Central memory CD8-positive, alpha-beta T cell (primary cell): Measurements from ENCODE around the gene FAU.

Experiments
- ATAC-seq: fragments of 150-1000 bp; cut with Tn5 transposase; replicated peaks from 2 replicates; pipeline ENCODE4 v1.10.0; 2022; ENCODE audit warnings: mild to moderate bottlenecking, moderate FRiP score, moderate number of reproducible peaks; ENCODE audit not compliant: poor library complexity, severe bottlenecking; ENCODE audit errors: extremely low read depth
- DNase-seq, 2 donors: peaks; one replicate each; pipeline ENCODE4 v3.0.0; 2021; ENCODE audit warnings: low spot score in 2 of 2
- H3K27ac Mint-ChIP-seq: one replicate; pipeline ENCODE4 v1.8.0; 2022; ENCODE audit warnings: low read depth, mild to moderate bottlenecking, moderate library complexity, mixed read lengths
- H3K27me3 Mint-ChIP-seq: one replicate; pipeline ENCODE4 v1.8.0; 2022; ENCODE audit warnings: mixed read lengths
- H3K36me3 Mint-ChIP-seq: one replicate; pipeline ENCODE4 v1.8.0; 2022; ENCODE audit warnings: mild to moderate bottlenecking, moderate library complexity, mixed read lengths; ENCODE audit not compliant: insufficient read depth
- H3K4me1 Mint-ChIP-seq: one replicate; pipeline ENCODE4 v1.8.0; 2022; ENCODE audit warnings: mixed read lengths
- H3K4me3 Mint-ChIP-seq: one replicate; pipeline ENCODE4 v1.8.0; 2022; ENCODE audit warnings: mild to moderate bottlenecking, moderate library complexity, mixed read lengths
- H3K9me3 Mint-ChIP-seq: one replicate; pipeline ENCODE4 v1.8.0; 2022; ENCODE audit warnings: mixed read lengths

FAU gene

DNA sequence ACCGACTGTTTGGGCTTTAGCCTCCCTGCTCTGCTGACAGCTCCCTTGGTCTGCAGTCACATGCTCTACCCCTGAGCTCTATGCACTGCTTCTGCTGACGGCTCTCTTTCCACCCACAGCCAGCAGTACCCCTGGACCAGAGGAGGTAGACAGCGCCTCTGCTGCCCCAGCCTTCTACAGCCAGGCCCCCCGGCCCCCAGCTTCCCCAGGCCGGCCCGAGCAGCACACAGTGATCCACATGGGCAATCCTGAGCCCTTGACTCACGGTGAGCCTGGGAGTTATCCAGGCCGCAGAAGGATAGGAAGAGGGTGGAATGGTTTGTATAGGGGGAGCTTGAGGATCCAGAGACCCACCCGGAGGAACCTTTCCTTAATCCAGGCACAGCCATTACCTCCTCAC, 35.1 kb downstream of the FAU start:
- ATAC-seq (no peak), DNase-seq (no peak)
- Mint-ChIP-seq H3K4me1 (peaks cover 29% of the 10 kb centered on the region), H3K36me3 (peaks cover 25% of the 10 kb centered on the region), H3K9me3 (no peaks in the 10 kb centered on the region), H3K4me3 (no peak overlapping the region), H3K27me3 (no peaks in the 10 kb centered on the region), H3K27ac (no peak overlapping the region)

DNA sequence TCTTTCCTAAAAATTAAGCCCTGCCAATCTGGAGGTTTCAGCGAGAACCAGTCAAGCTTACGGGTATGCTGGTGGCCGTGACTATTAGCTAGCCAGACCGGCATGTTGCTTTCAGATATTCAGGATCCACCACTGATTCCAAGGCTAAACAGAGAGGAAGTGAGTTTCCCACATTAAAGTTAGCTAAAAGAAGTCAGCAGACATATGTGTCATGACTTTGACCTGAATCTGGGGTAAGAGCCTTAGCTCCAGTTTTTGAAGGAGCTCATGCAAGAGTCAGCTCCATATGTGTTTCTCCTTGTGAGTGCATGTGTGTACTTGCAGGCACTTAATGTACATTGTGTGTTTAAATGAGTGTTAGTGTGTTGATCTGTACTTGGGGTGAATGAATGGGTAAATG, 36.5 kb downstream of the FAU start:
- Mint-ChIP-seq H3K9me3 (no peaks in the 10 kb centered on the region), H3K27ac (no peak overlapping the region)
- ATAC-seq, result no peak

DNA sequence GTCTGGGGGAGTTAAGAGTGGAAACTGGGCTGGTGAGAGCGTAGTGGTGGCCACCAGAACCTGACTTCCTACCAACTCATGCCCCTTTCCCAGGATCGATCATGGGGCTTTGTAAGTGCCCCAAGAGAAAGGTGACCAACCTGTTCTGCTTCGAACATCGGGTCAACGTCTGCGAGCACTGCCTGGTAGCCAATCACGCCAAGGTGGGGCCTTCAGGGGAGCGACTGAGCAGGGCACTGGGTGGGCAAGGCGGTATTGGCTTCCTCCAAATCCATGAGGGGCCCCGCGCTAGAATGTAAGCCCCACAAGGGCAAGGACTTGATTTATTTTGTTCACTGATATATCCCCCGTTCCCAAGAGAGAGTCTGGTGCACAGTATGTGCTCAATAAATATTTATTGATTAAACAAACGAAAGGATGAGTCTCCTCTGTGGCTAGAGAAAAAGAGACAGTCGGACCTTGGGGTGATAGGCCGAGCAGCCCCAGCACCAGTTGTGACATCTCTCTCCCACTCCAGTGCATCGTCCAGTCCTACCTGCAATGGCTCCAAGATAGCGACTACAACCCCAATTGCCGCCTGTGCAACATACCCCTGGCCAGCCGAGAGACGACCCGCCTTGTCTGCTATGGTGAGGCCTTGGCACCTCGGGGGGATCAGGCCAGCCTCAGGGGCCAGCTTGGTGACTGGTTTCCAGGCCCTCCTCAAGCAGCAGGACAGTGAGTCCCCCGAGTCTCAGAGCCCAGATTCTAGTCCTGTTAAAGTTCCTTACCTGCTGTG, 37.1 kb downstream of the FAU start:
- DNase-seq (no peak), ATAC-seq (no peak)
- H3K9me3 Mint-ChIP-seq, result no peaks in the 10 kb centered on the region
- H3K4me3 Mint-ChIP-seq, result peak overlapping the region; percentile 98
- peaks cover 27% of the 10 kb centered on the region for H3K36me3 Mint-ChIP-seq
- H3K4me1 Mint-ChIP-seq, result peaks cover 29% of the 10 kb centered on the region
- H3K27me3 Mint-ChIP-seq, result no peaks in the 10 kb centered on the region
- H3K27ac Mint-ChIP-seq, result peak overlapping the region; percentile 99

More for the DNA sequence above, 36.5 kb downstream of the FAU start:
- Mint-ChIP-seq H3K4me1 (peaks cover 29% of the 10 kb centered on the region), H3K36me3 (peaks cover 27% of the 10 kb centered on the region), H3K27me3 (no peaks in the 10 kb centered on the region), H3K4me3 (peak overlapping the region; percentile 98)
- no peak for DNase-seq

DNA sequence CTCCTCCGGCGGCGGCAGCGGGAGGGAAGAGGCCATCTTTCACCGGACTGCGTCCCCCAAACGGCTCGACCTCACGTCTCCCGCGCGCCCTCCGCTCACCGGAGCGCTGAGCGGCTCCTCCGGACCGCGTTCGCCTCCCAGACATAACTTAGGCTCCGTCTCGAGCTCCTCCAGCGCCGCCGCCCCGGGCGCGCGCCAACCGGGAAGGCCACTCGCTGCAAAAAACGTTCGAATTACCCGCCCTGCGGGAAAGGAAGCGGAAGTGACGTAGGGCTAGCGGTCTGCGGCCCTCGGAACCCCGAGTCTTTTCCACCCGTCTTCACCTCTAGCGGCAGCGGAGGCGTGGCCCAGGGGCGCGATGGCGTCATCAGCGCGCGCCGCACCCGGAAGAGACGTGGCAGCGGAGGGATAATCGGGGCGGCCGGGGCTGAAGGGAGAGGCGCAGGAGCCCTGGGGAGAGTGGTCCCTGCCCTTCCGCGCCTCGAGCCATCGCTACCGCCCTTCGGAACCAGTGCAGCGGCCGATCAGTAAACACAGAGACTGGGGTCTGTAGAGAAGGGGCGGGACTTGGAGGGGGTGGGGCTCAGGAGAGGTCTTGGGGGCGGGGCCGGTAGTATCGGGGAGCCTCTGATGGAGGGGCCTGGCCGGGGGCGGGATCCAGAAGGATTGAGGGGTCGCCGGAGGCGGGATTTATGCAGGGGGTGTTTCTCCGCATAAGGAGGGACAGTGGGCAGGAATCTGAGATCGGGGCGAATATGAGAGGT, 37.9 kb downstream of the FAU start, which contains the start of the genes CDCA5 and ZFPL1:
Gene CDCA5 (minus strand): TSS at position 207 of the 764 bp plus-strand sequence. CDS start 62 bp downstream, at position 145.
Gene ZFPL1 (plus strand): TSS at position 389 of the 764 bp plus-strand sequence. CDS start 477 bp downstream, outside the sequence.
- H3K36me3 Mint-ChIP-seq, result peaks cover 27% of the 10 kb centered on the region
- peak within 1 kb of the TSS; percentile 98 for H3K4me3 Mint-ChIP-seq
- H3K4me1 Mint-ChIP-seq, result peaks cover 29% of the 10 kb centered on the region
- no peaks in the 10 kb centered on the region for H3K27me3 Mint-ChIP-seq
- ATAC-seq (peak; percentile 93), DNase-seq (peak; percentile 95 to 96)
- no peaks in the 10 kb centered on the region for H3K9me3 Mint-ChIP-seq
- H3K27ac Mint-ChIP-seq, result peak within 1 kb of the TSS; percentile 99

DNA sequence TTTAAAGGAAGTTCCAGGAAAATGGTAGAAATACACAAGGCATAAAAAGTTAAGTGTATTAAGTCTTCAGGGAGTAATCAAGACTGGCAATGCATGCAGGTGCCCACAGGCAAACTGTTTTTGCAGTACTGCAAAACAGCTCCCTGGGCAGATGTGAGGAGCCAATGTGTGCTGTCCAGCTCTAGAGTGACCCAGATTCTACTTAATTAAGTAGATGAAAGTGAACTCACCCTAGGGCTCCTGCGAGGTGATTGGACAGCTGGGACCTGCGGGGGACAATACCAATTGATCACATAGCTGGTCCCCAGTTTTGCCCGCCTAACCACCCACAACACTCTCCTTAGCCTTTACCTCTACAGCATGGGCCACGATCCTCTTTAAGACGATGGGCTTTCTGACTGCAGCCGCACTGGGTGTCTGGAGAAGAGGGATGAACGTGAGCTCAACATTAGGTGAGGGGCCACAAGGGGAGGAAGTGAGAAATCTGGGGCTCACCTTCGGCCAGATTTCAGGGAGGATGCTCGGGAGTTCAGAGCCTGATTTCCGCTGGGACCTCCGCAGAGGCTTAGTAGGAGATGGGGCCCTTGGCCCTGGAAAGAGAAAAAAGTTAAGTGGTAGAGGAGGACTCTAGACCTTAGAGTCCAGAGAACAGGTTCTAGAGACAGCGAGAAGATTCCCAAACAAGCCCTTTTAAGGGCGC, 38.6 kb downstream of the FAU start:
- no peak for DNase-seq
- H3K27ac Mint-ChIP-seq, result peak overlapping the region; percentile 99
- H3K9me3 Mint-ChIP-seq, result no peaks in the 10 kb centered on the region
- peaks cover 29% of the 10 kb centered on the region for H3K36me3 Mint-ChIP-seq
- H3K4me1 Mint-ChIP-seq, result peaks cover 33% of the 10 kb centered on the region
- peak overlapping the region; percentile 98 for H3K4me3 Mint-ChIP-seq
- no peaks in the 10 kb centered on the region for H3K27me3 Mint-ChIP-seq
- ATAC-seq, result no peak

DNA sequence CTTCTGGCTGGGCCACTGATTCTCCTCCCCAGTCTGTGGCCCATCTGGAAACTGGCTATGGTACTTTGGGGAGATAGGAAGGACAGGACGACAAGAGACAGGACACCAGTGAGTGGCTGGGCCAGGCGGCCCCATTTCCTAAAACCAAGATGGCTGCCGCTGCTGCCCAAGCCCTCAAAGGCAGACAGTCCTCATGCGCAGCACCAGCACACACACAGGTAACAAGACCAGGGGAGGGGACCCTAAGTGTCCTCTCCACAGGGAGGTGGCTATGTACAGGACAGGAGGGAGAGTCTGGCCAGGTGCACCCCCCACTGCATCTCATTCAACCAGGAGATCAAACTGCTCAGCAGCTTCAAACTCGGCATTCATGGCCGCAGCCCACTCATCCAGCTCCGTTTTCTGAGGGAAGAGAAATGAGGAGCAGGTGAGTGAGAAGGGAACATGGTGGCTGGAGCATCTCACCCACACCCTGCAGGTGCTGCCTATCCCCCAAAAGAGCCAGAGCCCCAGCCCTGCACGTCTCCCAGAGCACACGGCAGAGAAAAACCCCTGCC, 43.1 kb downstream of the FAU start:
- peaks cover 20% of the 10 kb centered on the region for H3K4me1 Mint-ChIP-seq
- H3K36me3 Mint-ChIP-seq, result peaks cover 17% of the 10 kb centered on the region
- no peaks in the 10 kb centered on the region for H3K27me3 Mint-ChIP-seq
- DNase-seq (no peak), ATAC-seq (no peak)
- H3K4me3 Mint-ChIP-seq, result no peak overlapping the region
- no peaks in the 10 kb centered on the region for H3K9me3 Mint-ChIP-seq
- peak overlapping the region; percentile 75 for H3K27ac Mint-ChIP-seq

DNA sequence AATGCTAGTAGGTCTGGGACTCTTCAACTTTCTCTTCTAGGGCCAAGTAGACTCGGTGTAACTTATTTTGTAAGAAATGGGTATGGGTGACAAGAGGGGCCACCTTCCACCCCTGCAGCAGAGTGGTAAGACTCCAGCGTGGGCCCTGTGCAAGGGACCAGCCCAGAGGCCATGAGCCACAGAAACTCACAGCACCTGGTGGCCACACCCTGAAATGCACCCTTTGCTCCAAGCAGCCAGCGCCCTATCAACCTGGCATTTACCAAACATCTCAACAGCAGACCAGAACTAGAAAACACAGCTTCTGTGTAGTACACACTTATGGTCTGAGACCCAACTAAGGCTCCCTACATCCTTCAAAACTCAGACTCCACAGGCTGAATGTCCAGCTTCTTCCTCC, 43.8 kb downstream of the FAU start:
- peak overlapping the region; percentile 75 for H3K27ac Mint-ChIP-seq
- H3K4me3 Mint-ChIP-seq, result no peak overlapping the region
- H3K27me3 Mint-ChIP-seq, result no peaks in the 10 kb centered on the region
- DNase-seq (peak; percentile 50 to 69), ATAC-seq (peak; percentile 81)
- H3K4me1 Mint-ChIP-seq, result peaks cover 13% of the 10 kb centered on the region
- H3K9me3 Mint-ChIP-seq, result no peaks in the 10 kb centered on the region
- peaks cover 10% of the 10 kb centered on the region for H3K36me3 Mint-ChIP-seq

DNA sequence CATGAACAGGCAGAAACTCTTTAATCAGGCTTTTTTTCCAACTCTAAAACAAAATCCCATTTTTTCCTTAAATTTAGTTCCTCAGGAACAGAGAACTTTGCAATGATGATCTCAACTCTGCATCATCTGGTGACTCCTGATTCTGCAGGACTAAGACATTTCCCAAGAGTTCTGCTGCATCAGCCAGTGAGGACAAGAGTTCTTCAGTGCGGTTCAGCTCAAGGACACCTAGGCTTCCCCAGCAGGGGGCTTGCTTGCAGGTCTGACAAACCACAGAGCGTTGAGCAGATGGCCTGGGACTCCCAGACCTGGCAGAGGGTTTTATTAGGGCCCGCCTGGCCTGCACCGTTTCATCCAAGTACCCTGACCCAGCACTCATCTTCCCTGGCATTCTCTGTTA, 44.5 kb downstream of the FAU start:
- Mint-ChIP-seq H3K27me3 (no peaks in the 10 kb centered on the region), H3K36me3 (peaks cover 10% of the 10 kb centered on the region), H3K27ac (no peak overlapping the region), H3K9me3 (no peaks in the 10 kb centered on the region), H3K4me1 (peaks cover 11% of the 10 kb centered on the region), H3K4me3 (no peak overlapping the region)
- ATAC-seq (no peak), DNase-seq (no peak)

DNA sequence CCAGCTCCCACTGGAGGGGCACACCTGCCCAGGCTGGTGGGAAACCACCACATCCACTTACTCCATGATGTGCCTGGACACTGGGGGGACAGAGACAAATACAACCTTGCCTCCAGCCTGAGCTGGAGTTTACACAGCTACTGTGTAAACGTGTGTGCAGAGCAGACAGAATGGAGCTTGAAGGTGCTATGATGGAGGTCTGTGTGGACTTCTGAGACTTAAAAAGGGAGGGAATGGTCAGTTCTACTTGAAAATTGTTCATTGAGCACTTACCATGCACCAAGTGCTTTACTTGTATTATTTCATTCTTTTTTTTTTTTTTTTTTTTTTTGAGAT, 49.3 kb downstream of the FAU start:
- H3K4me1 Mint-ChIP-seq, result no peaks in the 10 kb centered on the region
- H3K27ac Mint-ChIP-seq, result no peak overlapping the region
- ATAC-seq (no peak), DNase-seq (no peak)
- peaks cover 6% of the 10 kb centered on the region for H3K36me3 Mint-ChIP-seq
- no peak overlapping the region for H3K4me3 Mint-ChIP-seq
- no peaks in the 10 kb centered on the region for H3K27me3 Mint-ChIP-seq
- no peaks in the 10 kb centered on the region for H3K9me3 Mint-ChIP-seq

DNA sequence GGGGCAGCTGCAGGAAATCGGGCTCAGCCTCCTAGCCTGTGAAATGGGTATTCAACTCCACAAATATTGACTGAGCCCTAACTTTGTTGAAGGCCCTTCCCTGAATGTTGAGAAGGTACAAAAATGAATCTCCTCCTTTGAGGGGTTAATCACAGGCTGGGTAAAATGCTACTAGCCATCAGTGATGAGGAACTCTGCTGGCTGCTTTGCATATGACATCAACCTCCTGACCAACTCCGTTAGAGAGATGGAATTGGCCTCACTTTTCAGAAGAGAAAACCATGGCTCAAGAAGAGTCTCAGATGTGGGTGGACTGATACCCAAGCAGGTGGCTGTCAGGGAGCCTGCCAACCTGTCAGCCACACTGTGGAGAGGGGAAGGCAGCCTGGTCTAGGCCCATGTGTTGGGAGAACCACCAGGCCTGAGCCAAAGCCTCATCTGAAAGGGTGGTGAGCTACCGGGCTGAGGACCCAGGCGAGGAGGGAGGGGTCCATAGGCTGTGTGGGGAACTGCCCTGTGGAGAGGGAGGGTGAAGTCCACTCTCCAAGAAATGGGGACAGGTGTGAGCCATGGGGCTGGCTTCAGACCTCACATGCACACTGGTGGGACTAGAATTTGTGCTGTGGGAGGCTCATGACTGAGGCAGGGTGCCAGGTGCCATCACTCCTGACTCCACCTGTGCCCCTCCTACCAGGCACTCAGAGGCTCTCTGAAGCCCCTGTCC, 49.9 kb downstream of the FAU start:
- no peak for DNase-seq
- no peaks in the 10 kb centered on the region for H3K4me1 Mint-ChIP-seq
- peaks cover 4% of the 10 kb centered on the region for H3K36me3 Mint-ChIP-seq
- no peak for ATAC-seq
- no peak overlapping the region for H3K27ac Mint-ChIP-seq
- H3K9me3 Mint-ChIP-seq, result no peaks in the 10 kb centered on the region
- H3K4me3 Mint-ChIP-seq, result no peak overlapping the region
- no peaks in the 10 kb centered on the region for H3K27me3 Mint-ChIP-seq
